ENCODE measurements around the gene SRBD1. TPM values are rescaled to one million over a fixed set of nuclear protein-coding genes. Genes with fewer than 3 reads are reported as not detected.

SRBD1 gene
- total and polyA plus RNA-seq, 9 donors, result 4.8 to 34.8 (median 15.9) TPM

DNA sequence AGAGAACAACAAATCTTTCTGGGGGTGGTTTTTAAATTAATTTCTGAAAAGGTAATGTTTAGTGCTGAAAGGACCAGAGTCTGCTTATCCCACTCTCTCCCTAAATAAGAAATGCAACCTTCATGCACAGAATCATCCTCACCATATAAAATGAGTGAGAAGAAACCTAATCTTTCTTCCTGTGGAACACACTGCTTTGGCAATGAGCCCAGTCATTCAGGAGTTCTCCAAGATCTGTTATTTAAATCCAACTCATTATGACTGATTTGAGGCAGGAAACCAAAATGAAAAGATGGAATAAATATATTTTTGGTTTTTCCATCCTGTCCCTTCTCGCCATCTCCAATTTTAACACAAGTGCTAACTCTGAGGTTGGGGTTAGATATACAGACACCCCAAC is 228.3 kb downstream of the SRBD1 start:
- Histone ChIP-seq H3K9me3 (no peaks in the 10 kb centered on the region), H3K36me3 (no peaks in the 10 kb centered on the region), H3K4me3 (no peak overlapping the region), H3K27me3 (no peaks in the 10 kb centered on the region), H3K4me1 (ENCODE audit: insufficient read depth) (no peaks in the 10 kb centered on the region), H3K27ac (no peak overlapping the region)
- DNase-seq, result no peak
- intact Hi-C loops (cut with DNase I), result no loop called here
- no peak for TF ChIP-seq EP300 (IDR thresholded peaks at IDR 0.05)
- TF ChIP-seq POLR2A (IDR thresholded peaks at IDR 0.05), result no peak
- TF ChIP-seq, protein P1, sequence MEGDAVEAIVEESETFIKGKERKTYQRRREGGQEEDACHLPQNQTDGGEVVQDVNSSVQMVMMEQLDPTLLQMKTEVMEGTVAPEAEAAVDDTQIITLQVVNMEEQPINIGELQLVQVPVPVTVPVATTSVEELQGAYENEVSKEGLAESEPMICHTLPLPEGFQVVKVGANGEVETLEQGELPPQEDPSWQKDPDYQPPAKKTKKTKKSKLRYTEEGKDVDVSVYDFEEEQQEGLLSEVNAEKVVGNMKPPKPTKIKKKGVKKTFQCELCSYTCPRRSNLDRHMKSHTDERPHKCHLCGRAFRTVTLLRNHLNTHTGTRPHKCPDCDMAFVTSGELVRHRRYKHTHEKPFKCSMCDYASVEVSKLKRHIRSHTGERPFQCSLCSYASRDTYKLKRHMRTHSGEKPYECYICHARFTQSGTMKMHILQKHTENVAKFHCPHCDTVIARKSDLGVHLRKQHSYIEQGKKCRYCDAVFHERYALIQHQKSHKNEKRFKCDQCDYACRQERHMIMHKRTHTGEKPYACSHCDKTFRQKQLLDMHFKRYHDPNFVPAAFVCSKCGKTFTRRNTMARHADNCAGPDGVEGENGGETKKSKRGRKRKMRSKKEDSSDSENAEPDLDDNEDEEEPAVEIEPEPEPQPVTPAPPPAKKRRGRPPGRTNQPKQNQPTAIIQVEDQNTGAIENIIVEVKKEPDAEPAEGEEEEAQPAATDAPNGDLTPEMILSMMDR (IDR thresholded peaks at IDR 0.05), result no peak
- 78 to 90% (median 79%) methylated on average over 1 of the region's 1 CpG for WGBS, 3 donors

DNA sequence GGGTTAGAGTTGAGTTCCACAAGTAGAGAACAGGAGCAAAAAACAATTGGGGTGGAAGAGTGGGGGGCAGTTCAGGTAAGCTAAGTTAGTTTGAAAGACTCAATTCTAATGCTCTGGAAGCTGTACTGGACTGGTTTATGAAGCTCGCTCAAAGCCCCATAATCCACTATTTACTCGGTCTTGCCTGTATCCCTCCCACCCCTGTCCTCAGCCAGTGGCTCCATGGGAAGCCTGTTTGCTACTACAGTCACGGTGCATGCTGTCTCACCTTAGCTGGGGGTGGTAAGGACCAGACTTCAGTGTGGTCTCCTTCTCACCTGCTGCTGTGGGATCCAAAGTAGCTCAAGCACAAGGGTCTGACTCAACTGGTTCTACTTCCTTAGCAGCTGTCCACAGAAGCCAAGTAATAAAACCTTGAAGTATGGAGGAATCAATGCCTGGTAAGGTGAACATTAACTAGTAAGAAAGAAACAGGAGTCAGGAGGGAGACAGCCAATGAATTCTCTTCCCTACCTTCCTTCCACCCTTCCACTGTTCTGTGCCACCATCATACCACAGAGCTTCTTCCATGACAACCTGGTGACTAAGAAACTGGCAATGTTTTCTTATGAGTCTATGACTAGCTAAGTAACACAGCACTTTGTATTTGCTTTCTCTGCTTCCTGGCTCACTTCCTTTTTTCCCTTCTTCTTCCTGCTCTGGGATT is 230.8 kb downstream of the SRBD1 start:
- Histone ChIP-seq H3K4me3 (no peak overlapping the region), H3K36me3 (no peaks in the 10 kb centered on the region), H3K27me3 (no peaks in the 10 kb centered on the region), H3K27ac (no peak overlapping the region), H3K9me3 (no peaks in the 10 kb centered on the region), H3K4me1 (ENCODE audit: insufficient read depth) (no peaks in the 10 kb centered on the region)
- DNase-seq, result no peak
- 96 to 98% (median 97%) methylated on average over 3 of the region's 3 CpGs for WGBS, 3 donors
- intact Hi-C loops (cut with DNase I), result no loop called here
- TF ChIP-seq POLR2A (IDR thresholded peaks at IDR 0.05), result no peak
- TF ChIP-seq, protein P1 (IDR thresholded peaks at IDR 0.05), result no peak
- TF ChIP-seq EP300 (IDR thresholded peaks at IDR 0.05), result no peak

DNA sequence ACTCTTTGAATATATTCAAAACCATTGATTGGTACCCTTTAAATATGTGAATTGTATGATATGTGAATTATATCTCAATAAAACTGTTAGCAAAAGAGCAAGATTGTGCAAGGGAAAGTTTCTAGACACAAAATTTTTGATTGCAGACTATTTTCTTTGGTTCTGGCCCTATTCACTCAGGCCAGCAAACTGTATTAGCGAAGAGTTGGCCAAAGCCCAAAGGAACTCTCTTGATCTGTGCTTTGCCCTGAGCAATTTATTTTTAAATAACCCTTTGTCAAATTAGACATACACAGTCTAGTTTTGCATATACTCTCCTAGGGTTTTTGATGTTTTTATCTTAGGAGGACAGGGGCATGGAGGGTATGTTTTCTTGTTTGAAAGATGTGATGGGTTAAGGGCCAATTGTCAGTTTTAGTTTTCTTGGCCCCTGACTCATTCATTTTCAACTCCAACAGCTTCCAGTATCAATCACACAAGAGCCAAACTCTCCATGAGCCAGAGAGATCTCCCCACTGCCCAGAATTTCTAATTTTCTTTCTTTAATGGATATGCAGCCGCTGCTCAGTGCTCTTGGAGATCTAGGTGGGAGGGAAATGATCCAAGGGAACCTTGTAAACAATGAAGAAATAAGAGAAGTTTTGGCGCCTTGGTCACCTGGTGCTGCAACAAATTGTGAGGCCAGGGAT is 231.5 kb downstream of the SRBD1 start:
- H3K4me3 ChIP-seq, result no peak overlapping the region
- TF ChIP-seq POLR2A (IDR thresholded peaks at IDR 0.05) (no peak), EP300 (IDR thresholded peaks at IDR 0.05) (no peak)
- TF ChIP-seq, protein P1 (IDR thresholded peaks at IDR 0.05), result no peak
- no peak for DNase-seq
- 87 to 92% (median 92%) methylated on average over 3 of the region's 3 CpGs for WGBS, 3 donors
- H3K27me3 ChIP-seq, result no peaks in the 10 kb centered on the region
- H3K4me1 ChIP-seq (ENCODE audit: insufficient read depth), result no peaks in the 10 kb centered on the region
- H3K9me3 ChIP-seq, result no peaks in the 10 kb centered on the region
- no peaks in the 10 kb centered on the region for H3K36me3 ChIP-seq
- intact Hi-C loops (cut with DNase I), result no loop called here
- no peak overlapping the region for H3K27ac ChIP-seq

DNA sequence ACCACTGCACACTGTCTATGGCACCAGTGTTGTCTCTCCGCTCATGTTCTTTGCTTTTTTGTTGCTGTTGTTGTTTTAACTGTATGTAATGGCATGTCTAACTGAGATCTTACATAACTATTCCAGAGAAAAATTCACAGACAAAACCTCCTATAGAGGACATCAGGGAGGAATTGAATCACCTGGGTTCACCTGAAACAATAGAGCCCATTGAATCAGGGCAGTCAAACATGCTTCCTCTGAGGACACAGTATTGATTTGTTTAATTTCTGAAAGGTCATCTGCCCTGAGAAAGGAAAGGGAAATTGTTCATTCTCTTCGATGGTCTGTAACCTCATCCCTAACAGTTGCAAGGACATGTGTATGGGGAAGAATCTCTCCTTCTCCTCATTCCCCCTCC is 237.5 kb downstream of the SRBD1 start:
- intact Hi-C loops (cut with DNase I), result no loop called here
- Histone ChIP-seq H3K9me3 (no peaks in the 10 kb centered on the region), H3K4me1 (ENCODE audit: insufficient read depth) (no peaks in the 10 kb centered on the region), H3K27me3 (no peaks in the 10 kb centered on the region), H3K4me3 (no peak overlapping the region), H3K27ac (no peak overlapping the region), H3K36me3 (no peaks in the 10 kb centered on the region)
- TF ChIP-seq EP300 (IDR thresholded peaks at IDR 0.05) (no peak), POLR2A (IDR thresholded peaks at IDR 0.05) (no peak)
- TF ChIP-seq, protein P1 (IDR thresholded peaks at IDR 0.05), result no peak
- 89 to 95% (median 89%) methylated on average over 2 of the region's 2 CpGs for WGBS, 3 donors
- DNase-seq, result no peak
